T-helper 2 cell treated with Interferon-gamma antibody and Interleukin-4, amounts not matched to agents 5 μg/mL and 100 μg/mL, for 36 hours (primary cell): ENCODE data around the gene OR6C3.
"Not testable (repeated sequence)": the region's sequence is repeated elsewhere in the genome, so short reads cannot be mapped to it uniquely, and the experiment has no call there.

Experiments used
- DNase-seq: peaks from one replicate; pipeline ENCODE4 v3.0.0; 2021; ENCODE audit warnings: low spot score
- H3K27ac Mint-ChIP-seq: one replicate; pipeline ENCODE4 v1.8.0; 2021; ENCODE audit warnings: mild to moderate bottlenecking, mixed read lengths
- H3K27me3 Mint-ChIP-seq: one replicate; pipeline ENCODE4 v1.8.0; 2021; ENCODE audit warnings: low read depth, mixed read lengths
- H3K36me3 Mint-ChIP-seq: one replicate; pipeline ENCODE4 v1.8.0; 2021; ENCODE audit warnings: low read depth, mixed read lengths
- H3K4me1 Mint-ChIP-seq: one replicate; pipeline ENCODE4 v1.8.0; 2021; ENCODE audit warnings: low read depth, mixed read lengths
- H3K4me3 Mint-ChIP-seq: one replicate; pipeline ENCODE4 v1.8.0; 2022; ENCODE audit warnings: mild to moderate bottlenecking, moderate library complexity, mixed read lengths
- H3K9me3 Mint-ChIP-seq: one replicate; pipeline ENCODE4 v1.8.0; 2021; ENCODE audit warnings: mixed read lengths

The OR6C3 gene

GRCh38 chr12:55330446-55330845 lies at the start of gene OR6C3:
OR6C3 (plus strand) TSS chr12:55330746; CDS start chr12:55331701, 955 bp downstream.
- H3K36me3 Mint-ChIP-seq = no peaks in the 10 kb centered on the region
- DNase-seq = no peak
- H3K4me1 Mint-ChIP-seq = no peaks in the 10 kb centered on the region
- H3K27me3 Mint-ChIP-seq = peaks cover 4% of the 10 kb centered on the region
- no peak within 1 kb of the TSS for H3K4me3 Mint-ChIP-seq
- H3K9me3 Mint-ChIP-seq = no peaks in the 10 kb centered on the region
- no peak within 1 kb of the TSS for H3K27ac Mint-ChIP-seq

DNA sequence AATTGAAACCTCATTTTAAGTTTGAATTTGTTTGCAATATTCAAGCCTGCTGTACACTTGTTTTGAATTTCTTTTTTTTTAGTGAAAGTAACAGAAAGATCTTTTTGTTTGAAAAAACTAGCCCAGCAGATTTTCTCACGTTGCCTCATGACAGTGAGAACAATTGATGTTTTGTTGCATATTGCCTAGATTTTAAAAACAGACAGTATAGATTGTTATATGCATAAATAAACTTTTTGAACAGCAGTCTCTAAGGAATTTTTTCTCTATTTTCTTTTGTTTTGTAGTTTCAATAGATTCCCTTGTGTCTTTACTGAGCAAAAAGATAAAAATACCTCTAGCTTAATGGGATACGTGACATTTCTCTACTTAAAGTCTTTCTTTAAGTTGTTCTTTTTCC lies 49.6 kb upstream of the OR6C3 start:
- Mint-ChIP-seq H3K4me1 (no peaks in the 10 kb centered on the region), H3K4me3 (no peak overlapping the region), H3K9me3 (no peaks in the 10 kb centered on the region), H3K36me3 (no peaks in the 10 kb centered on the region), H3K27me3 (peaks cover 5% of the 10 kb centered on the region), H3K27ac (no peak overlapping the region)
- DNase-seq = no peak

DNA sequence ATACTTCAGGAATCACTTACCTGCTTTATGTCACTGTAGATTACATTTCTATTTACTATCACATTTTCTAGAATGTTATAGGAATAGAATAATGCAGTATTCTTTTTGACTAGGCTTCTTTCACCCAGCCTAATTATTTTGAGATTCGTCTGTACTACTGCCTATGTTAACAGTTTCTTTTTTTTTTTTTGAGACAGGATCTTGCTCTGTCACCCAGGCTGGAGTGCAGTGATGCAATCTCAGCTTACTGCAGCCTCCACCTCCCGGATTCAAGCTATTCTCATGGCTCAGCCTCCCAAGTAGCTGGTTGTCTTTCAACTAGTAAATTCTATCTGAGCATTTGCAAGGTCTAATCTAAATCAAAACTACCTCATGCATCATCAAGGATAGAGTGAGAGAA lies 40.5 kb upstream of the OR6C3 start:
- H3K36me3 Mint-ChIP-seq = no peaks in the 10 kb centered on the region
- H3K4me1 Mint-ChIP-seq = no peaks in the 10 kb centered on the region
- H3K4me3 Mint-ChIP-seq = no peak overlapping the region
- no peak for DNase-seq
- H3K27me3 Mint-ChIP-seq = no peaks in the 10 kb centered on the region
- H3K27ac Mint-ChIP-seq = no peak overlapping the region
- no peaks in the 10 kb centered on the region for H3K9me3 Mint-ChIP-seq

DNA sequence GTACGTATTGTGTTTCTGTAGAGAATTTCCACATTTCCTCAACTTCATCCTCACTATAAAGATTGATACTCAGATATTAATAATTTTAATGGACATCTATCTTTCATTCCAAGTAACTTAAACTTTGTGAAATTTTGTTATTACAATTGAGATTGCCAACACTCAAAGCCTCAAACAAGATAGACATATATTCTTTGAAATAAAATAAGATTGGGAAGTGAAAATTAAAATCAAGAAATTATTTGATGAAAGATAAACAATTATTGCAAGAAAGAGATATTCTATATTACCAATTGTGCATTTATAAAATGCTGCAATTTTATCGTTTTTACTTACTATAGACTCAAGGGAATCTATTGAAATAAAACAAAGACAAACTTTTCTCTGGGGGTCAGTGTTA lies 34.1 kb upstream of the OR6C3 start, which contains the start of gene OR6C6:
OR6C6 (minus strand) TSS at position 101 of the 400 bp plus-strand sequence. CDS start 1,337 bp downstream, outside the sequence.
- H3K36me3 Mint-ChIP-seq = no peaks in the 10 kb centered on the region
- no peak within 1 kb of the TSS for H3K27ac Mint-ChIP-seq
- no peaks in the 10 kb centered on the region for H3K4me1 Mint-ChIP-seq
- DNase-seq = no peak
- no peaks in the 10 kb centered on the region for H3K27me3 Mint-ChIP-seq
- H3K9me3 Mint-ChIP-seq = no peaks in the 10 kb centered on the region
- H3K4me3 Mint-ChIP-seq = no peak within 1 kb of the TSS

DNA sequence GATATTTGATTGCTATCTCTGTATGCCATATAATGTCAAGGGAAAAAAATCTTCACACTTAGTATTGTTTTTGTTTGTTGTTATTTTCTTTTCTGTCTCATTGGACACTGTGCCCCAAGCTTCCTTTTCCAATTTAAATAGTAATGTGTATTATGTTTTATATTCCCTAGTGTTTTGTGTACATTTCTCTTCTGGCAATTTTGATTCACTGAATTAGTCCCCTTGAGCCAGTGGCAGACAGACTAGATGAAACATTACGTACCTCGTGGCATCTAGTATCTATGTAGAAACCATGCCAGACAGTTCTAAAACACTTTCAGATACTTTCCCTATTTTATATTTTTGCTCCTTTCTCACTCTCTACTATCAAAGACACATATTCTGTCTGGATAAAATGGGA lies 16.5 kb upstream of the OR6C3 start, which contains the start of gene OR6C1:
OR6C1 (plus strand) TSS at position 301 of the 400 bp plus-strand sequence. CDS start 6,257 bp downstream, outside the sequence.
- Mint-ChIP-seq H3K27me3 (peaks cover 5% of the 10 kb centered on the region), H3K36me3 (no peaks in the 10 kb centered on the region), H3K4me1 (no peaks in the 10 kb centered on the region), H3K4me3 (no peak within 1 kb of the TSS), H3K9me3 (no peaks in the 10 kb centered on the region), H3K27ac (no peak within 1 kb of the TSS)
- no peak for DNase-seq

- Mint-ChIP-seq H3K36me3 (no peaks in the 10 kb centered on the region), H3K27me3 (no peaks in the 10 kb centered on the region), H3K4me1 (no peaks in the 10 kb centered on the region), H3K4me3 (no peak overlapping the region), H3K9me3 (no peaks in the 10 kb centered on the region), H3K27ac (no peak overlapping the region)
- DNase-seq = no peak
These were observed 10.3 kb upstream of the OR6C3 start for GRCh38 chr12:55320201-55320600.

DNA sequence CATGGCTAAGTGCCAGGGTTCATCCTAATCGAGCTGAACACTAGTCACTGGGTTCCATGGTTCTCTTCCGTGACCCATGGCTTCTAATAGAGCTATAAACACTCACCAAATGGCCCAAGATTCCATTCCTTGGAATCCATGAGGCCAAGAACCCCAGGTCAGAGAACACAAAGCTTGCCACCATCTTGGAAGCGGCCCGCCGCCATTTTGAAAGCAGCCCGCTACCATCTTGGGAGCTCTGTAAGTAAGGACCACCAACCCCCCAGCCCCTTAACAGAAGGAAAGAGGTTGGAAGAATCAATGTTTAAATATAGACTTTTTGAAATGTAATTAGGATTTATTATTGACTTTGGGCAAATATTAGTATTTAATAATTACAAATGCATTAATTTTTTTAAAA lies 4.7 kb upstream of the OR6C3 start:
- H3K9me3 Mint-ChIP-seq, H3K27ac Mint-ChIP-seq, H3K36me3 Mint-ChIP-seq, DNase-seq, H3K4me3 Mint-ChIP-seq, H3K4me1 Mint-ChIP-seq, H3K27me3 Mint-ChIP-seq: not testable (repeated sequence)

GRCh38 chr12:55336002-55336401 lies 5.5 kb downstream of the OR6C3 start:
- Mint-ChIP-seq H3K9me3 (no peaks in the 10 kb centered on the region), H3K4me1 (no peaks in the 10 kb centered on the region), H3K4me3 (no peak overlapping the region), H3K27ac (no peak overlapping the region), H3K36me3 (no peaks in the 10 kb centered on the region), H3K27me3 (peaks cover 4% of the 10 kb centered on the region)
- no peak for DNase-seq

GRCh38 chr12:55355338-55355737 lies 24.8 kb downstream of the OR6C3 start:
- not testable (repeated sequence) for H3K27me3 Mint-ChIP-seq, H3K27ac Mint-ChIP-seq, H3K9me3 Mint-ChIP-seq, H3K4me1 Mint-ChIP-seq, DNase-seq, H3K36me3 Mint-ChIP-seq, H3K4me3 Mint-ChIP-seq

- no peaks in the 10 kb centered on the region for H3K27me3 Mint-ChIP-seq
- H3K27ac Mint-ChIP-seq = no peak within 1 kb of the TSS
- no peaks in the 10 kb centered on the region for H3K36me3 Mint-ChIP-seq
- H3K9me3 Mint-ChIP-seq = no peaks in the 10 kb centered on the region
- H3K4me1 Mint-ChIP-seq = no peaks in the 10 kb centered on the region
- no peak within 1 kb of the TSS for H3K4me3 Mint-ChIP-seq
- DNase-seq = no peak
These were observed 32.1 kb downstream of the OR6C3 start, which contains the start of gene OR6C75 for GRCh38 chr12:55362675-55363074. OR6C75 (plus strand) TSS chr12:55362975; CDS start chr12:55365111, 2,136 bp downstream.

- no peak overlapping the region for H3K27ac Mint-ChIP-seq
- no peak for DNase-seq
- no peaks in the 10 kb centered on the region for H3K4me1 Mint-ChIP-seq
- no peak overlapping the region for H3K4me3 Mint-ChIP-seq
- no peaks in the 10 kb centered on the region for H3K36me3 Mint-ChIP-seq
- H3K9me3 Mint-ChIP-seq = no peaks in the 10 kb centered on the region
- no peaks in the 10 kb centered on the region for H3K27me3 Mint-ChIP-seq
These were observed 34.5 kb downstream of the OR6C3 start for GRCh38 chr12:55365086-55365485.

DNA sequence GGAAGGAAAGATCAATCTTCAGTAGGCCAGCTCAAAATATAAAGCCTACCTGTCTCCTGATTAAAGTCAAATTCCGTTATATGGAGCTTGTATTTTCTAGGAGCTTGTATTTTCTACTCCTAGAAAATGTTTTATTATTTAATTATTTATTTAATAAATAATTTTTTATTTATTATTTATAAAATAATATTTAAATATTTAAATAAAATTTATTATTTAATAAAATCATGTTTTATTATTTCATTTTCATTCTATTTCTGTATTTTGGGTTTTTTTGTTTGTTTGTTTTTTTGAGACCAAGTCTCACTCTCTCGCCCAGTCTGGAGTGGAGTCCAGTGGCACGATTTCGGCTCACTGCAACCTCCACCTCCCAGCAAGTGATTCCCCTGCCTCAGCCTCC lies 42.0 kb downstream of the OR6C3 start:
- Mint-ChIP-seq H3K27me3 (no peaks in the 10 kb centered on the region), H3K4me1 (no peaks in the 10 kb centered on the region), H3K27ac (no peak overlapping the region), H3K36me3 (no peaks in the 10 kb centered on the region), H3K4me3 (no peak overlapping the region), H3K9me3 (no peaks in the 10 kb centered on the region)
- DNase-seq = no peak
